ENCODE results near the gene PLEKHS1. TPM values are rescaled to one million over a fixed set of nuclear protein-coding genes. Genes with fewer than 3 reads are reported as not detected.
"Not testable (repeated sequence)": the region's sequence is repeated elsewhere in the genome, so short reads cannot be mapped to it uniquely, and the experiment has no call there.

Gene PLEKHS1
- total and polyA plus RNA-seq, 4 donors: under 0.01 TPM; not detected in 3

DNA sequence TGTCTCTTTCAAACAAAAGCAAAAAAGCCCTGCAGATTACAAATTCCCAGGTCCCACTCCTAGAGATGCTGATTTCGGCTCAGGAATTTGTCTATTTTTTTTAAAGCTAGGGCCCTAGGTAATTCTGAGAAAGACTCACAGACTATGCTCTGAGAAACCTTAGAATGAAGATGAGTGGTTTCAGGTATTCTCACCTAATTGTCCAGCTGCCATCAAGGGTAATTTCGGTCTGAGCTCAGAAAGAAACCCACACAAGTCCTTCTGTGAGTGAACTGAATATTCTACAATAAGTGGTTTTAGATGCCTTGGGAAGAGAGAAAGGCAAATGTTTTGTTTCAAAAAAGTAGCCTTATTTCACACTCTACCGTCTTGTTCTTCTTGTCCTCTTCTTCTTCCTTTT lies 56.7 kb downstream of the PLEKHS1 start:
- Histone ChIP-seq H3K9me3 (ENCODE audit: control insufficient read depth in 4 of 4, low read length in 3 of 4) (no peaks in the 10 kb centered on the region), H3K36me3 (ENCODE audit: control insufficient read depth in 4 of 4, insufficient read depth in 3 of 4, low read depth in 1 of 4, low read length in 3 of 4) (no peaks in the 10 kb centered on the region), H3K4me1 (ENCODE audit: control insufficient read depth in 4 of 4, insufficient read depth in 4 of 4, low read length in 3 of 4) (no peaks in the 10 kb centered on the region), H3K9ac (ENCODE audit: low read depth in 1 of 2, low read length in 2 of 2) (no peak overlapping the region), H3K27ac (ENCODE audit: low read depth in 1 of 2, low read length in 2 of 2) (no peak overlapping the region), H3K27me3 (ENCODE audit: control insufficient read depth in 4 of 4, insufficient read depth in 4 of 4, low read length in 3 of 4) (peaks cover 0 to 2% (median 0%) of the 10 kb centered on the region in 4 donors), H3K4me3 (ENCODE audit: low read depth in 1 of 3, low read length in 3 of 3) (no peak overlapping the region)
- WGBS: 86% methylated on average over 3 of the region's 3 CpGs
- no peak for DNase-seq (ENCODE audit: low spot score)
- TF ChIP-seq HNF4A (conservative IDR thresholded peaks at IDR 0.05) (no peak), HNF4G (IDR thresholded peaks at IDR 0.05) (no peak), SP1 (IDR thresholded peaks at IDR 0.05) (no peak), GABPA (IDR thresholded peaks at IDR 0.05 in 1 of 2, conservative IDR thresholded peaks at IDR 0.05 in 1 of 2) (no peak), YY1 (IDR thresholded peaks at IDR 0.05) (no peak), RAD21 (IDR thresholded peaks at IDR 0.05) (no peak), RXRA (IDR thresholded peaks at IDR 0.05) (no peak), TAF1 (conservative IDR thresholded peaks at IDR 0.05) (no peak), FOXA1 (IDR thresholded peaks at IDR 0.05) (no peak)
- TF ChIP-seq, protein P1, sequence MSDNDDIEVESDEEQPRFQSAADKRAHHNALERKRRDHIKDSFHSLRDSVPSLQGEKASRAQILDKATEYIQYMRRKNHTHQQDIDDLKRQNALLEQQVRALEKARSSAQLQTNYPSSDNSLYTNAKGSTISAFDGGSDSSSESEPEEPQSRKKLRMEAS (IDR thresholded peaks at IDR 0.05): no peak
- TF ChIP-seq, protein P2, sequence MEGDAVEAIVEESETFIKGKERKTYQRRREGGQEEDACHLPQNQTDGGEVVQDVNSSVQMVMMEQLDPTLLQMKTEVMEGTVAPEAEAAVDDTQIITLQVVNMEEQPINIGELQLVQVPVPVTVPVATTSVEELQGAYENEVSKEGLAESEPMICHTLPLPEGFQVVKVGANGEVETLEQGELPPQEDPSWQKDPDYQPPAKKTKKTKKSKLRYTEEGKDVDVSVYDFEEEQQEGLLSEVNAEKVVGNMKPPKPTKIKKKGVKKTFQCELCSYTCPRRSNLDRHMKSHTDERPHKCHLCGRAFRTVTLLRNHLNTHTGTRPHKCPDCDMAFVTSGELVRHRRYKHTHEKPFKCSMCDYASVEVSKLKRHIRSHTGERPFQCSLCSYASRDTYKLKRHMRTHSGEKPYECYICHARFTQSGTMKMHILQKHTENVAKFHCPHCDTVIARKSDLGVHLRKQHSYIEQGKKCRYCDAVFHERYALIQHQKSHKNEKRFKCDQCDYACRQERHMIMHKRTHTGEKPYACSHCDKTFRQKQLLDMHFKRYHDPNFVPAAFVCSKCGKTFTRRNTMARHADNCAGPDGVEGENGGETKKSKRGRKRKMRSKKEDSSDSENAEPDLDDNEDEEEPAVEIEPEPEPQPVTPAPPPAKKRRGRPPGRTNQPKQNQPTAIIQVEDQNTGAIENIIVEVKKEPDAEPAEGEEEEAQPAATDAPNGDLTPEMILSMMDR (IDR thresholded peaks at IDR 0.05; ENCODE audit: low read depth, low read length, missing input control): no peak
- TF ChIP-seq, protein P3, sequence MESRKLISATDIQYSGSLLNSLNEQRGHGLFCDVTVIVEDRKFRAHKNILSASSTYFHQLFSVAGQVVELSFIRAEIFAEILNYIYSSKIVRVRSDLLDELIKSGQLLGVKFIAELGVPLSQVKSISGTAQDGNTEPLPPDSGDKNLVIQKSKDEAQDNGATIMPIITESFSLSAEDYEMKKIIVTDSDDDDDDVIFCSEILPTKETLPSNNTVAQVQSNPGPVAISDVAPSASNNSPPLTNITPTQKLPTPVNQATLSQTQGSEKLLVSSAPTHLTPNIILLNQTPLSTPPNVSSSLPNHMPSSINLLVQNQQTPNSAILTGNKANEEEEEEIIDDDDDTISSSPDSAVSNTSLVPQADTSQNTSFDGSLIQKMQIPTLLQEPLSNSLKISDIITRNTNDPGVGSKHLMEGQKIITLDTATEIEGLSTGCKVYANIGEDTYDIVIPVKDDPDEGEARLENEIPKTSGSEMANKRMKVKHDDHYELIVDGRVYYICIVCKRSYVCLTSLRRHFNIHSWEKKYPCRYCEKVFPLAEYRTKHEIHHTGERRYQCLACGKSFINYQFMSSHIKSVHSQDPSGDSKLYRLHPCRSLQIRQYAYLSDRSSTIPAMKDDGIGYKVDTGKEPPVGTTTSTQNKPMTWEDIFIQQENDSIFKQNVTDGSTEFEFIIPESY (IDR thresholded peaks at IDR 0.05): no peak

DNA sequence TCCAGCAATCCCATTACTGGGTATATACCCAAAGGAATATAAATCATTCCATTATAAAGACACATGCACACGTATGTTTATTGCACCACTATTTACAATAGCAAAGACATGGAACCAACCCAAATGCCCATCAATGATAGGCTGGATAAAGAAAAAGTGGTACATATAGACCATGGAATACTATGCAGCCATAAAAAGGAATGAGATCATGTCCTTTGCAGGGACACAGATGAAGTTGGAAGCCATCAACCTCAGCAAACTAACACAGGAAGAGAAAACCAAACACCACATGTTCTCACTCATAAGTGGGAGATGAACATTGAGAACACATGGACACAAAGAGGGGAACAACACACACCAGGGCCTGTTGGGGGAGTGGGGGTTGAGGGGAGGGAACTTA lies 63.2 kb downstream of the PLEKHS1 start:
- H3K9ac ChIP-seq (ENCODE audit: low read depth in 1 of 2, low read length in 2 of 2); H3K4me1 ChIP-seq (ENCODE audit: control insufficient read depth in 4 of 4, insufficient read depth in 4 of 4, low read length in 3 of 4); H3K36me3 ChIP-seq (ENCODE audit: control insufficient read depth in 4 of 4, insufficient read depth in 3 of 4, low read depth in 1 of 4, low read length in 3 of 4); H3K4me3 ChIP-seq (ENCODE audit: low read depth in 1 of 3, low read length in 3 of 3); DNase-seq (ENCODE audit: low spot score); H3K27me3 ChIP-seq (ENCODE audit: control insufficient read depth in 4 of 4, insufficient read depth in 4 of 4, low read length in 3 of 4); H3K27ac ChIP-seq (ENCODE audit: low read depth in 1 of 2, low read length in 2 of 2); H3K9me3 ChIP-seq (ENCODE audit: control insufficient read depth in 4 of 4, low read length in 3 of 4): not testable (repeated sequence)
- 75% methylated on average over 1 of the region's 1 CpG for WGBS

DNA sequence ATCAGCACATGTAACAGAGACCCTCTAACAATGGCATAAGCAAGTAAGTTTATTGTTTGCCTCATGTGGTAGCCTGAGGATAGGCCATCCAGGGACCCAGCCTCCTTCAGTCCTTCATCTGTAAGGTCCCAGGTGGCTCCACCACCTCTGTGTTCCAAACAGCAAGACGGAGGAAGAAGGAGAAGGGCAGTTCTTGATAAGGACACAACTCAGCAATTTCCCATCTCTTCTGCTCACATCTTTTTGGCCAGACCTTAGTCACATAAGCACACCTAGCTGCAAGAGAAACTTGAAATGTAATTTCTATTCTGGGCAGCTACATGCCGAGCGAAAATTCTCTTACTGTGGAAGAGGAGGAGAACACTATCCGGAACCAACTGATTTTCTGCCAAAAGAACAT lies 68.5 kb downstream of the PLEKHS1 start:
- no peak overlapping the region for H3K9ac ChIP-seq (ENCODE audit: low read depth in 1 of 2, low read length in 2 of 2)
- no peak overlapping the region for H3K27ac ChIP-seq (ENCODE audit: low read depth in 1 of 2, low read length in 2 of 2)
- no peak for DNase-seq (ENCODE audit: low spot score)
- WGBS: 90% methylated on average over 4 of the region's 4 CpGs
- no peak overlapping the region for H3K4me3 ChIP-seq (ENCODE audit: low read depth in 1 of 3, low read length in 3 of 3)
- no peaks in the 10 kb centered on the region for H3K4me1 ChIP-seq (ENCODE audit: control insufficient read depth in 4 of 4, insufficient read depth in 4 of 4, low read length in 3 of 4)
- H3K36me3 ChIP-seq (ENCODE audit: control insufficient read depth in 4 of 4, insufficient read depth in 3 of 4, low read depth in 1 of 4, low read length in 3 of 4): no peaks in the 10 kb centered on the region
- H3K9me3 ChIP-seq (ENCODE audit: control insufficient read depth in 4 of 4, low read length in 3 of 4): no peaks in the 10 kb centered on the region
- H3K27me3 ChIP-seq (ENCODE audit: control insufficient read depth in 4 of 4, insufficient read depth in 4 of 4, low read length in 3 of 4): no peaks in the 10 kb centered on the region
- TF ChIP-seq HNF4G (IDR thresholded peaks at IDR 0.05): no peak
- TF ChIP-seq, protein P4, sequence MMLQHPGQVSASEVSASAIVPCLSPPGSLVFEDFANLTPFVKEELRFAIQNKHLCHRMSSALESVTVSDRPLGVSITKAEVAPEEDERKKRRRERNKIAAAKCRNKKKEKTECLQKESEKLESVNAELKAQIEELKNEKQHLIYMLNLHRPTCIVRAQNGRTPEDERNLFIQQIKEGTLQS (IDR thresholded peaks at IDR 0.05): no peak
- no peak for TF ChIP-seq HNF4A (conservative IDR thresholded peaks at IDR 0.05)
- no peak for TF ChIP-seq FOXA1 (IDR thresholded peaks at IDR 0.05)
- no peak for TF ChIP-seq RAD21 (IDR thresholded peaks at IDR 0.05)
- TF ChIP-seq, protein P1 (IDR thresholded peaks at IDR 0.05): no peak

Data from liver (tissue), 9 donors.